ENCODE results near the gene CDKN1C. TPM values are rescaled to one million over a fixed set of nuclear protein-coding genes. Genes with fewer than 3 reads are reported as not detected.
A peak's percentile ranks its signal among the peaks of the same experiment; 100 is the strongest.

Gene CDKN1C
- polyA plus RNA-seq, 4 donors, result 4.0 to 328 (median 17.7) TPM

- H3K9me3 ChIP-seq (ENCODE audit: control insufficient read depth in 2 of 2, insufficient read depth in 1 of 2, low read depth in 1 of 2, low read length in 1 of 2), result peaks cover 0 to 5% of the 10 kb centered on the region in 2 donors
- WGBS, 3 donors, result 3 to 5% (median 3%) methylated on average over 28 to 33 of the region's 34 CpGs
- DNase-seq (peak in 1 of 2 donors; percentile 71), FAIRE-seq (no peak)
- H3K4me3 ChIP-seq (ENCODE audit: low read depth in 1 of 3, low read length in 3 of 3), result peak overlapping the region in 2 of 3 donors; percentile 41 to 45
- H3K36me3 ChIP-seq (ENCODE audit: control insufficient read depth in 3 of 3, insufficient read depth in 2 of 3, low read depth in 1 of 3, low read length in 3 of 3), result no peaks in the 10 kb centered on the region
- H3K4me1 ChIP-seq (ENCODE audit: control insufficient read depth in 3 of 3, insufficient read depth in 2 of 3, low read depth in 1 of 3, low read length in 2 of 3), result peaks cover 0 to 24% (median 3%) of the 10 kb centered on the region in 3 donors
- H3K27ac ChIP-seq (ENCODE audit: low read depth in 1 of 3, low read length in 2 of 3), result peak overlapping the region; percentile 21 to 72 (median 33)
- H3K27me3 ChIP-seq (ENCODE audit: control insufficient read depth in 3 of 3, insufficient read depth in 3 of 3, low read length in 3 of 3), result no peaks in the 10 kb centered on the region
Observed at GRCh38 chr11:2892215-2892966, 6.8 kb upstream of the CDKN1C start.

GRCh38 chr11:2891326-2892214 is 6.0 kb upstream of the CDKN1C start:
- DNase-seq, result peak in 1 of 2 donors; percentile 42

GRCh38 chr11:2890466-2891294 is 5.1 kb upstream of the CDKN1C start:
- H3K4me3 ChIP-seq (ENCODE audit: low read depth in 1 of 3, low read length in 3 of 3), result no peak overlapping the region
- H3K9me3 ChIP-seq (ENCODE audit: control insufficient read depth in 2 of 2, insufficient read depth in 1 of 2, low read depth in 1 of 2, low read length in 1 of 2), result peaks cover 0 to 10% of the 10 kb centered on the region in 2 donors
- FAIRE-seq, result no peak
- H3K36me3 ChIP-seq (ENCODE audit: control insufficient read depth in 3 of 3, insufficient read depth in 2 of 3, low read depth in 1 of 3, low read length in 3 of 3), result no peaks in the 10 kb centered on the region
- WGBS, 3 donors, result 45 to 68% (median 61%) methylated on average over 21 to 28 of the region's 28 CpGs
- H3K27ac ChIP-seq (ENCODE audit: low read depth in 1 of 3, low read length in 2 of 3), result peak overlapping the region in 1 of 3 donors; percentile 39
- H3K27me3 ChIP-seq (ENCODE audit: control insufficient read depth in 3 of 3, insufficient read depth in 3 of 3, low read length in 3 of 3), result no peaks in the 10 kb centered on the region
- H3K4me1 ChIP-seq (ENCODE audit: control insufficient read depth in 3 of 3, insufficient read depth in 2 of 3, low read depth in 1 of 3, low read length in 2 of 3), result peaks cover 0 to 35% (median 3%) of the 10 kb centered on the region in 3 donors
- DNase-seq, result peak; percentile 69 to 79

More at GRCh38 chr11:2891326-2892214, 6.0 kb upstream of the CDKN1C start:
- FAIRE-seq, result no peak
- peak overlapping the region in 2 of 3 donors; percentile 27 to 39 for H3K27ac ChIP-seq (ENCODE audit: low read depth in 1 of 3, low read length in 2 of 3)
- 37 to 47% (median 39%) methylated on average over 16 to 17 of the region's 17 CpGs for WGBS, 3 donors
- peak overlapping the region in 2 of 3 donors; percentile 41 to 45 for H3K4me3 ChIP-seq (ENCODE audit: low read depth in 1 of 3, low read length in 3 of 3)
- H3K9me3 ChIP-seq (ENCODE audit: control insufficient read depth in 2 of 2, insufficient read depth in 1 of 2, low read depth in 1 of 2, low read length in 1 of 2), result peaks cover 0 to 10% of the 10 kb centered on the region in 2 donors
- no peaks in the 10 kb centered on the region for H3K36me3 ChIP-seq (ENCODE audit: control insufficient read depth in 3 of 3, insufficient read depth in 2 of 3, low read depth in 1 of 3, low read length in 3 of 3)
- peaks cover 0 to 31% (median 3%) of the 10 kb centered on the region in 3 donors for H3K4me1 ChIP-seq (ENCODE audit: control insufficient read depth in 3 of 3, insufficient read depth in 2 of 3, low read depth in 1 of 3, low read length in 2 of 3)
- no peaks in the 10 kb centered on the region for H3K27me3 ChIP-seq (ENCODE audit: control insufficient read depth in 3 of 3, insufficient read depth in 3 of 3, low read length in 3 of 3)

- no peaks in the 10 kb centered on the region for H3K36me3 ChIP-seq (ENCODE audit: control insufficient read depth in 3 of 3, insufficient read depth in 2 of 3, low read depth in 1 of 3, low read length in 3 of 3)
- no peak overlapping the region for H3K27ac ChIP-seq (ENCODE audit: low read depth in 1 of 3, low read length in 2 of 3)
- H3K4me1 ChIP-seq (ENCODE audit: control insufficient read depth in 3 of 3, insufficient read depth in 2 of 3, low read depth in 1 of 3, low read length in 2 of 3), result peaks cover 0 to 35% (median 3%) of the 10 kb centered on the region in 3 donors
- H3K4me3 ChIP-seq (ENCODE audit: low read depth in 1 of 3, low read length in 3 of 3), result no peak overlapping the region
- DNase-seq (no peak), FAIRE-seq (no peak)
- H3K27me3 ChIP-seq (ENCODE audit: control insufficient read depth in 3 of 3, insufficient read depth in 3 of 3, low read length in 3 of 3), result no peaks in the 10 kb centered on the region
- WGBS, 3 donors, result 62 to 73% (median 65%) methylated on average over 16 of the region's 16 CpGs
- peaks cover 0 to 10% of the 10 kb centered on the region in 2 donors for H3K9me3 ChIP-seq (ENCODE audit: control insufficient read depth in 2 of 2, insufficient read depth in 1 of 2, low read depth in 1 of 2, low read length in 1 of 2)
Observed at GRCh38 chr11:2889362-2890273, 4.0 kb upstream of the CDKN1C start.

GRCh38 chr11:2888266-2888968 is 2.8 kb upstream of the CDKN1C start:
- no peak for FAIRE-seq

GRCh38 chr11:2887515-2888195 is 2.1 kb upstream of the CDKN1C start:
- Histone ChIP-seq H3K27ac (ENCODE audit: low read depth in 1 of 3, low read length in 2 of 3) (peak overlapping the region in 1 of 3 donors; percentile 24), H3K4me1 (ENCODE audit: control insufficient read depth in 3 of 3, insufficient read depth in 2 of 3, low read depth in 1 of 3, low read length in 2 of 3) (peaks cover 0 to 40% (median 3%) of the 10 kb centered on the region in 3 donors), H3K9me3 (ENCODE audit: control insufficient read depth in 2 of 2, insufficient read depth in 1 of 2, low read depth in 1 of 2, low read length in 1 of 2) (peaks cover 0 to 10% of the 10 kb centered on the region in 2 donors), H3K4me3 (ENCODE audit: low read depth in 1 of 3, low read length in 3 of 3) (no peak overlapping the region), H3K27me3 (ENCODE audit: control insufficient read depth in 3 of 3, insufficient read depth in 3 of 3, low read length in 3 of 3) (peaks cover 0 to 2% (median 0%) of the 10 kb centered on the region in 3 donors), H3K36me3 (ENCODE audit: control insufficient read depth in 3 of 3, insufficient read depth in 2 of 3, low read depth in 1 of 3, low read length in 3 of 3) (peaks cover 0 to 11% (median 0%) of the 10 kb centered on the region in 3 donors)
- whole genome bisulfite sequencing, 3 donors, result 46 to 64% (median 58%) methylated on average over 11 of the region's 11 CpGs
- FAIRE-seq (no peak), DNase-seq (no peak)

More at GRCh38 chr11:2888266-2888968, 2.8 kb upstream of the CDKN1C start:
- WGBS, 3 donors, result 22 to 31% (median 27%) methylated on average over 25 of the region's 25 CpGs
- peak; percentile 84 to 90 for DNase-seq
- H3K27me3 ChIP-seq (ENCODE audit: control insufficient read depth in 3 of 3, insufficient read depth in 3 of 3, low read length in 3 of 3), result peaks cover 0 to 2% (median 0%) of the 10 kb centered on the region in 3 donors
- H3K4me1 ChIP-seq (ENCODE audit: control insufficient read depth in 3 of 3, insufficient read depth in 2 of 3, low read depth in 1 of 3, low read length in 2 of 3), result peaks cover 0 to 35% (median 3%) of the 10 kb centered on the region in 3 donors
- H3K9me3 ChIP-seq (ENCODE audit: control insufficient read depth in 2 of 2, insufficient read depth in 1 of 2, low read depth in 1 of 2, low read length in 1 of 2), result peaks cover 0 to 10% of the 10 kb centered on the region in 2 donors
- H3K36me3 ChIP-seq (ENCODE audit: control insufficient read depth in 3 of 3, insufficient read depth in 2 of 3, low read depth in 1 of 3, low read length in 3 of 3), result peaks cover 0 to 4% (median 0%) of the 10 kb centered on the region in 3 donors
- no peak overlapping the region for H3K4me3 ChIP-seq (ENCODE audit: low read depth in 1 of 3, low read length in 3 of 3)
- H3K27ac ChIP-seq (ENCODE audit: low read depth in 1 of 3, low read length in 2 of 3), result no peak overlapping the region
